Measurements from ENCODE around the gene TAF6. TPM values are rescaled to one million over a fixed set of nuclear protein-coding genes. Genes with fewer than 3 reads are reported as not detected.
A peak's percentile ranks its signal among the peaks of the same experiment; 100 is the strongest.

Gene TAF6
- total RNA-seq, 1 experiment from 2014 or later = 47.2 TPM

DNA sequence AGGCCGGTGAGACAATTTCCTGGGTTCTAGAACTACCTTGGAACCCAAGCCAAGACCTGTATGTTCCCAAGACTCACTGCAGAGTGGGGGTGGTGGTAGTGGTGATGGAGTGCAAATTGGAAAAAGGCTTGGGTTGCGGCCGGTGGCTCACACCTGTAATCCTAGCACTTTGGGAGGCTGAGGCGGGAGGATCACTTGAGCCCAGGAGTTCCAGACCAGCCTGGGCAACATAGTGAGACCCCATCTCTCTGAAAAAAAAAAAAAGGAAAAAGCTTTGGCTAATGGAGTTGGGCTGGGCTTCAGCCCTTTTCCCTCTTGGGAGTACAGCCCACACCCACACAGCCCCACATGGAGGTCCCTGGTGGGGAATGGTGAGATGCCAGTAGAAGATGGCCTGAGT is 13.6 kb downstream of the TAF6 start:
- H3K4me3 Mint-ChIP-seq (ENCODE audit: unreplicated experiment) = no peak overlapping the region
- no peak for DNase-seq (ENCODE audit: unreplicated experiment)
- CTCF ChIA-PET = interaction anchor here (0.7 to 1.0 kb wide), 2 partner anchors 21 to 980 kb away, joined by 3 to 4 read pairs; partner anchors contain the start of genes MBLAC1 and TRIM56
- TF ChIP-seq, protein P1, sequence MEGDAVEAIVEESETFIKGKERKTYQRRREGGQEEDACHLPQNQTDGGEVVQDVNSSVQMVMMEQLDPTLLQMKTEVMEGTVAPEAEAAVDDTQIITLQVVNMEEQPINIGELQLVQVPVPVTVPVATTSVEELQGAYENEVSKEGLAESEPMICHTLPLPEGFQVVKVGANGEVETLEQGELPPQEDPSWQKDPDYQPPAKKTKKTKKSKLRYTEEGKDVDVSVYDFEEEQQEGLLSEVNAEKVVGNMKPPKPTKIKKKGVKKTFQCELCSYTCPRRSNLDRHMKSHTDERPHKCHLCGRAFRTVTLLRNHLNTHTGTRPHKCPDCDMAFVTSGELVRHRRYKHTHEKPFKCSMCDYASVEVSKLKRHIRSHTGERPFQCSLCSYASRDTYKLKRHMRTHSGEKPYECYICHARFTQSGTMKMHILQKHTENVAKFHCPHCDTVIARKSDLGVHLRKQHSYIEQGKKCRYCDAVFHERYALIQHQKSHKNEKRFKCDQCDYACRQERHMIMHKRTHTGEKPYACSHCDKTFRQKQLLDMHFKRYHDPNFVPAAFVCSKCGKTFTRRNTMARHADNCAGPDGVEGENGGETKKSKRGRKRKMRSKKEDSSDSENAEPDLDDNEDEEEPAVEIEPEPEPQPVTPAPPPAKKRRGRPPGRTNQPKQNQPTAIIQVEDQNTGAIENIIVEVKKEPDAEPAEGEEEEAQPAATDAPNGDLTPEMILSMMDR (IDR thresholded peaks at IDR 0.05; ENCODE audit: unreplicated experiment) = no peak
- H3K27me3 Mint-ChIP-seq (ENCODE audit: insufficient read depth, unreplicated experiment) = no peaks in the 10 kb centered on the region
- POLR2A ChIA-PET = interaction anchor here (0.8 to 5.8 kb wide), 3 partner anchors 9 to 21 kb away, joined by 3 to 45 read pairs (median 3); partner anchors contain the start of genes COPS6 and MBLAC1
- peaks cover 4% of the 10 kb centered on the region for H3K4me1 Mint-ChIP-seq (ENCODE audit: insufficient read depth, unreplicated experiment)
- no peak overlapping the region for H3K27ac Mint-ChIP-seq (ENCODE audit: low read depth, unreplicated experiment)
- intact Hi-C loops (cut with micrococcal nuclease) = no loop called here
- H3K9me3 Mint-ChIP-seq (ENCODE audit: unreplicated experiment) = no peaks in the 10 kb centered on the region
- H3K36me3 Mint-ChIP-seq (ENCODE audit: insufficient read depth, unreplicated experiment) = peaks cover 51% of the 10 kb centered on the region
- no TSS peak for BruUV-seq (replicated peaks)

DNA sequence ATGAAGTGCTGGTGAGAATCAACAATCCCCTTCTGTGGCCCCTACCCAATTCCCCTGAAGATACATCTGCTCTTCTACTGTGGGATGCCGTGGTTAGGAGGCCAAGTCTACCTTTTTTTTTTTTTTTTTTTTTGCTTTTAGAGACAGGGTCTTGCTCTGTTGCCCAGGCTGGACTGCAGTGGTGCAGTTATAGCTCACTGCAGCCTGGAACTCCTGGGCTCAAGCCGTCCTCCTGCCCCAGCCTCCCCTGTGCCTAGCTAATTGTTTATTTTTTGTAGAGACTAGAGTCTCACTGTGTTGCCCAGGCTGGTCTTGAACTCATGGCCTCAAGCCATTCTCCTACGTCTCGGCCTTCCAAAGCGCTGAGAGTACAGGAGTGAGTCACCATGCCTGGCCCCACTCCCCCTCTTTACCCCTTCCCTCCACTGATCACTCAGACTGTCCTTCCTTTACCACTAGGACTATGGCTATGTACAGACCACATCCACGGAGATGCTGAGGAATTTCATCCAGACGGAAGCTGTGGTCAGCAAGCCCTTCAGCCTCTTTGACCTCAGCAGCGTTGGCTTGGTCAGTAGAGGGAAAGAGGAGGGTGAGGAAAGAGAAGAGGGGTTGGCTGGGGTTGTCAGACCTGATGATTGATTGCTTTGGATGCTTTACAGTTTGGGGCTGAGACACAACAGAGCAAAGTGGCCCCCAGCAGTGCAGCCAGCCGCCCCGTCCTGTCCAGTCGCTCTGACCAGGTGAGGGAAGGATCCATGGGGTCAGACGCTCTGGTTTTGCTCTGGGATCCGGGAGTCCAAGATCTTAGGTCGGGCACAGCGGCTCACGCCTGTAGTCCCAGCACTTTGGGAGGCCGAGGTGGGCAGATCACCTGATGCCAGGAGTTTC is 16.0 kb downstream of the TAF6 start:
- Mint-ChIP-seq H3K9me3 (ENCODE audit: unreplicated experiment) (no peaks in the 10 kb centered on the region), H3K27ac (ENCODE audit: low read depth, unreplicated experiment) (peak overlapping the region; percentile 39), H3K4me3 (ENCODE audit: unreplicated experiment) (peak overlapping the region; percentile 98), H3K36me3 (ENCODE audit: insufficient read depth, unreplicated experiment) (peaks cover 67% of the 10 kb centered on the region), H3K27me3 (ENCODE audit: insufficient read depth, unreplicated experiment) (no peaks in the 10 kb centered on the region), H3K4me1 (ENCODE audit: insufficient read depth, unreplicated experiment) (peaks cover 22% of the 10 kb centered on the region)
- ChIA-PET CTCF (interaction anchor here (0.7 to 3.0 kb wide), 3 partner anchors 27 to 115 kb away, joined by 3 to 16 read pairs (median 4); no protein-coding TSS in a partner anchor), POLR2A (interaction anchor here (3.4 to 5.8 kb wide), 3 partner anchors 11 to 21 kb away, joined by 45 to 92 read pairs (median 47); partner anchors contain the start of genes COPS6 and MBLAC1)
- intact Hi-C loops (cut with micrococcal nuclease) = no loop called here
- TSS peak; percentile 32 for BruUV-seq (replicated peaks)
- TF ChIP-seq, protein P1 (IDR thresholded peaks at IDR 0.05; ENCODE audit: unreplicated experiment) = no peak
- no peak for DNase-seq (ENCODE audit: unreplicated experiment)

- TF ChIP-seq, protein P1 (IDR thresholded peaks at IDR 0.05; ENCODE audit: unreplicated experiment) = no peak
- H3K4me1 Mint-ChIP-seq (ENCODE audit: insufficient read depth, unreplicated experiment) = peaks cover 32% of the 10 kb centered on the region
- peaks cover 75% of the 10 kb centered on the region for H3K36me3 Mint-ChIP-seq (ENCODE audit: insufficient read depth, unreplicated experiment)
- no TSS peak for BruUV-seq (replicated peaks)
- no peaks in the 10 kb centered on the region for H3K27me3 Mint-ChIP-seq (ENCODE audit: insufficient read depth, unreplicated experiment)
- peak; percentile 99 for DNase-seq (ENCODE audit: unreplicated experiment)
- peak within 1 kb of the TSS; percentile 99 for H3K27ac Mint-ChIP-seq (ENCODE audit: low read depth, unreplicated experiment)
- intact Hi-C loops (cut with micrococcal nuclease) = loop anchor here (1.0 to 2.0 kb wide), 2 partner anchors 18 to 20 kb away; partner anchors contain the start of genes CNPY4, TAF6 and ZNF3
- peak within 1 kb of the TSS; percentile 98 for H3K4me3 Mint-ChIP-seq (ENCODE audit: unreplicated experiment)
- ChIA-PET CTCF (interaction anchor here (0.5 to 3.0 kb wide), 6 partner anchors 16 to 958 kb away, joined by 3 to 16 read pairs (median 3); no protein-coding TSS in a partner anchor), POLR2A (interaction anchor here (0.5 to 5.8 kb wide), 28 partner anchors 12 to 1526 kb away, joined by 3 to 92 read pairs (median 6); partner anchors contain the start of genes CNPY4, COPS6, LAMTOR4 and MBLAC1)
- H3K9me3 Mint-ChIP-seq (ENCODE audit: unreplicated experiment) = no peaks in the 10 kb centered on the region
Measured at GRCh38 chr7:100101016-100101862, 17.9 kb downstream of the TAF6 start, which contains the start of the genes AP4M1 and MCM7. AP4M1 (plus strand) TSS chr7:100101643; CDS start chr7:100101715, 72 bp downstream. MCM7 (minus strand) TSS chr7:100101397; CDS start chr7:100101294, 103 bp downstream.

Data from MCF 10A (cell line).